ENCODE measurements around the gene ASB18.

Gene ASB18

DNA sequence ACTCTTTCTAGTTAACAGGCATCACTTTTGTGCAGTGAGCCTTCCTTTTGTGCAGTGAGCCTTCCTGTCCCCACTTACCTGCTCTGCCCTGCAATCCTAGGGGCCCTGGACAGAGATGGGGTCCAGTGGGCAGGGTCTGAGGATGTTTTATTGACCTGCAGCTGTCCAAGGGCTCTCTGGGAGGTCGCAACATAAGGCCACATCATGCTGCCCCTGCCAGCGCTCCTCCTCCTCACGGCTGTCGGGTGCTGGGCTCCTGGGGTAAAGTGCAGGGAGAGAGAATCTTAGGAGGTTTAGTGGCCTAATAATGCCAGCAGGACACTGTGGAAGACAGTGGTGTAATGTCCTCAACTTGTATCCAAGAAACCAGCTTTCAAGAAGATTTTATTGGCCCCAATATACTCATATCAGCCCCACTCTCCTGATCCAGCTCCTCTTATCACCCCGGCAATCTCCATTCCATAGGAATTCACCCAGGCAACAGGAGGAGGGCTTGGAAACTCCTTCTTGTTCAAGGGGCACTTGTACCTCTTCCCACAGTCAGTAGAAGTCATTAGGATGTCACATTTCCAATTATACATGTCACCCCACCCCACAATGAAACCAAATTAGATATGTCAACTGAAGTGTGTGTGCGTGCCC, 41.9 kb upstream of the ASB18 start:
- DNase-seq (ENCODE audit: low read depth) = no peak
- TF ChIP-seq, protein P1, sequence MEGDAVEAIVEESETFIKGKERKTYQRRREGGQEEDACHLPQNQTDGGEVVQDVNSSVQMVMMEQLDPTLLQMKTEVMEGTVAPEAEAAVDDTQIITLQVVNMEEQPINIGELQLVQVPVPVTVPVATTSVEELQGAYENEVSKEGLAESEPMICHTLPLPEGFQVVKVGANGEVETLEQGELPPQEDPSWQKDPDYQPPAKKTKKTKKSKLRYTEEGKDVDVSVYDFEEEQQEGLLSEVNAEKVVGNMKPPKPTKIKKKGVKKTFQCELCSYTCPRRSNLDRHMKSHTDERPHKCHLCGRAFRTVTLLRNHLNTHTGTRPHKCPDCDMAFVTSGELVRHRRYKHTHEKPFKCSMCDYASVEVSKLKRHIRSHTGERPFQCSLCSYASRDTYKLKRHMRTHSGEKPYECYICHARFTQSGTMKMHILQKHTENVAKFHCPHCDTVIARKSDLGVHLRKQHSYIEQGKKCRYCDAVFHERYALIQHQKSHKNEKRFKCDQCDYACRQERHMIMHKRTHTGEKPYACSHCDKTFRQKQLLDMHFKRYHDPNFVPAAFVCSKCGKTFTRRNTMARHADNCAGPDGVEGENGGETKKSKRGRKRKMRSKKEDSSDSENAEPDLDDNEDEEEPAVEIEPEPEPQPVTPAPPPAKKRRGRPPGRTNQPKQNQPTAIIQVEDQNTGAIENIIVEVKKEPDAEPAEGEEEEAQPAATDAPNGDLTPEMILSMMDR (IDR thresholded peaks at IDR 0.05; ENCODE audit: low read depth, low read length, missing control alignments) = no peak

DNA sequence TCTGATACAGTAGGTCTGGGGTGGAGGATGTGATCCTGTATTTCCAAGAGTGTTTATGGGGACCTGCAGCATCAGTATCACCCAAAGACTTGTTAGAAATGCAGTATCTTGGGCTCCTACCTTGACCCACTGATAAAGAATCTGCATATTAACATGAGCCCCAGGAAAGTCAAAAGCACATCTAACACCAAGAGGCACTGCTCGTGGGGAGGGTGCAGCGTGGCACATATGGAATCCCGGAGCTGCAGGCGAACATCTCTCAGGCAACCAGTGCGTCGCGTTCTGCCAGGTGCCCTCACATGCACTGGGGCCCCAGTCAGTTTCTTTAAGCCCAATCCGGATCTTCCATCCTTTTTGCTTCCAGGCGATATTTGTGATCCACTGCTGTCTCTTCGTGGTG, 41.3 kb upstream of the ASB18 start:
- no peak for DNase-seq (ENCODE audit: low read depth)
- TF ChIP-seq, protein P1 (IDR thresholded peaks at IDR 0.05; ENCODE audit: low read depth, low read length, missing control alignments) = no peak
- H3K4me3 ChIP-seq (ENCODE audit: low read depth, low read length) = no peak overlapping the region

More for the DNA sequence above, 41.9 kb upstream of the ASB18 start:
- no peak overlapping the region for H3K4me3 ChIP-seq (ENCODE audit: low read depth, low read length)

DNA sequence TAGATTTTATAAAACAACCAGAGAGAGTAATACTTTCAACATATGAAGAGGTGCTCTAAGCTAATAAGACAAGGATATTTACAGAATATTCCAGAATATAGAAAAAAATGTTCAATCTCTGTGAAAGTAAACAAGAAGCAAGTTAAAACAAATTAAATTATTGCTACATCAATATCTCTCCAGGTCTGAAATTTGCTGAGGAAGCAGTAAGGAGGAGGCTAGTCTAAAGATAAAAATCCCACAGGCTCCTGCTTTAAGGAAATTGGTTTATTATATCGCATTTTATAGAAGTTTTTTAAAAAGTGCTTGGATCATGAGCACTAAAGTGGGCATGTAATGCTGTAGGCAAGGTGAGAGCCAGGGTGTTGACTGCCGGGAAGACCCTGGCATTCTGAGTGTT, 39.7 kb upstream of the ASB18 start:
- H3K4me3 ChIP-seq (ENCODE audit: low read depth, low read length) = no peak overlapping the region
- DNase-seq (ENCODE audit: low read depth) = no peak
- TF ChIP-seq, protein P1 (IDR thresholded peaks at IDR 0.05; ENCODE audit: low read depth, low read length, missing control alignments) = no peak

DNA sequence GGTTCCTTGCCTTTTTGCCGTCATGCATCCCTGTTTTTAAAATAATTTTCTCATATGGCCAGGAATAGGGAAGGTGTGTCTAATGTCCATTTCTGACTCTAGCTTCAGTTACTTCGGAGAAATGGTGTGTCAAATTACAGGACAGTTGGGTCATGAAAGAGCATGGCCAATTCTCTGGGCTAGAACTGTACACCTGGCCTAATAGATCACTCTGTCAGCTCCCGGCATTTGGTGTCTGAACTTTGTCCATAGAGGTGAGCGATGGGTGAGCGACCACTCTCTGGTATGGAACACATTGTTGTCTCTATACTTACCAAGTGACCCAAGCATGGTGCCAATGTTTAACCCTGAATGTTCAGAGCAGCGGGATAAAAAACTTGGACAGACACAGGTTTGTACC, 38.3 kb upstream of the ASB18 start:
- H3K4me3 ChIP-seq (ENCODE audit: low read depth, low read length) = no peak overlapping the region
- no peak for DNase-seq (ENCODE audit: low read depth)
- TF ChIP-seq, protein P1 (IDR thresholded peaks at IDR 0.05; ENCODE audit: low read depth, low read length, missing control alignments) = no peak

DNA sequence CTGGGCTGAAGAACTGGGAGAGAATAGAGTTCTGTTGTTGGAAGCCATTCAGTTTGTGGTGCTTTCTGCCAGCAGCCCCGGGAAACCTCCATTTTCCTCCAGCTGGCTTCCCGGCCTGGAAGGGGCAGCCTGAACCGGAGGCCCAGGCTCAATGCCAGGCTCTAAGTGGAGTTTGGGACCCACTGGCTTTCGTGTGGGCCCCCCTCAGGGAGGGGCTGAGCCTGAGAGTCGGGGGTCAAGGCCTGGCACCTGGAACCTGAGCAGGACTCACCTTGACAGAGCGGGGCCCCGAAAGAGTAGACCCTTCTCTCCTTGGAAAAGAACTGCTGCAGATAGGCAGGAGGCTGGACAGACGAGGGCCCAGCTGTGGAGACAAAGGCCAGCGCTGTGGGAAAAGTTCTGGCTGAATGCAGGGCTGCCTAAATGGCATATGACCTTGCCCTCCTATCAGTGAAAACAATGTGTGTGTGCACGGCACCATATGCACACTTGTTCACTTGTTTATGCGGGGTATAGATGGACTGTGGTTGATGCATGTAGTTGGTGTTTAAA, 34.8 kb upstream of the ASB18 start:
- DNase-seq (ENCODE audit: low read depth) = no peak
- no peak overlapping the region for H3K4me3 ChIP-seq (ENCODE audit: low read depth, low read length)
- TF ChIP-seq, protein P1 (IDR thresholded peaks at IDR 0.05; ENCODE audit: low read depth, low read length, missing control alignments) = no peak

DNA sequence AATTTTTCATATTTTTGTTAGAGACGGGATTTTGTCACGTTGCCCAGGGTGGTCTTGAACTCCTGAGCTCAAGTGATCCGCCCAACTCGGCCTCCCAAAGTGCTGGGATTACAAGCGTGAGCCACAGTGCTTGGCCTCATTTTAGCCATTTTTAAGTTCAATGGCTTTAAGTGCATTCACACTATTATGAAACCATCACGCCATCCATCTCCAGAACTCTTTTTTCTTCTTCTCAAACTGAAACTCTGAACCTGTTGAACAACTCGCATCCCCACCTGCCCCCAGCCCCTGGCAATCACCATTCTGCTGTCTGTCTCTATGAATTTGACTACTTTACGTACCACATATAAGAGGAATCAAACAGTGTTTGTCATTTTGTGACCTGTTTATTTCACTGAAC, 31.3 kb upstream of the ASB18 start:
- DNase-seq (ENCODE audit: low read depth) = no peak
- no peak overlapping the region for H3K4me3 ChIP-seq (ENCODE audit: low read depth, low read length)
- TF ChIP-seq, protein P1 (IDR thresholded peaks at IDR 0.05; ENCODE audit: low read depth, low read length, missing control alignments) = no peak

DNA sequence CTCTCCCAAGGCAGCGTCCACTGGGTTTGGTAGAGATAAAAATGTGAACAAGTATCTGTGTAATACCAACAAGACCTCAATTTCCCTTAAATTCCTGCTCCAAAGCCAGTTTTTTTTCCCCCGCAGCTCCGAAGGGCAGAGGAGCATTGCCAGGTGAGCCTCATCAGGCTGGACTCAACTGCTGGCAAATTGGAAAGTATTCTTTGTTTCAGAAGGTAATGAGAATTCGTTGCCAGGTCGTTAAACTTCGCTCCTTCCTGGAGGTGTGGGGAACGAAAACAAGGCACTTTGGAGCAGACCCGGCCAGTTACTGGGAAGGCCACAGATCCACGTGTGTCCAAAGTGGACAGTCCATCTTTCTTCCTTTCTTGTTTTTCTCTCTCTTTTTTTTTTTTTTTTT, 30.4 kb upstream of the ASB18 start:
- no peak overlapping the region for H3K4me3 ChIP-seq (ENCODE audit: low read depth, low read length)
- TF ChIP-seq, protein P1 (IDR thresholded peaks at IDR 0.05; ENCODE audit: low read depth, low read length, missing control alignments) = no peak

More for the DNA sequence above, 30.4 kb upstream of the ASB18 start:
- DNase-seq (ENCODE audit: low read depth) = no peak

All from GM12864 (cell line).